Stimulated activated CD4-positive, alpha-beta T cell treated with anti-CD3 and anti-CD28 coated beads, Interleukin-2, amount 100 ng/mL, for 48 hours (primary cell): ENCODE results near the gene CFAP73.
A peak's percentile ranks its signal among the peaks of the same experiment; 100 is the strongest.
"Not testable (repeated sequence)": the region's sequence is repeated elsewhere in the genome, so short reads cannot be mapped to it uniquely, and the experiment has no call there.

Source experiments
- DNase-seq, 2 donors: peaks; one replicate each; pipeline ENCODE4 v3.0.0-alpha.2; 2020

CFAP73 gene

GRCh38 chr12:113196582-113196981 lies 47.1 kb downstream of the CFAP73 start:
- no peak for DNase-seq

GRCh38 chr12:113196990-113197389 lies 47.5 kb downstream of the CFAP73 start:
- DNase-seq: peak; percentile 36 to 39

DNA sequence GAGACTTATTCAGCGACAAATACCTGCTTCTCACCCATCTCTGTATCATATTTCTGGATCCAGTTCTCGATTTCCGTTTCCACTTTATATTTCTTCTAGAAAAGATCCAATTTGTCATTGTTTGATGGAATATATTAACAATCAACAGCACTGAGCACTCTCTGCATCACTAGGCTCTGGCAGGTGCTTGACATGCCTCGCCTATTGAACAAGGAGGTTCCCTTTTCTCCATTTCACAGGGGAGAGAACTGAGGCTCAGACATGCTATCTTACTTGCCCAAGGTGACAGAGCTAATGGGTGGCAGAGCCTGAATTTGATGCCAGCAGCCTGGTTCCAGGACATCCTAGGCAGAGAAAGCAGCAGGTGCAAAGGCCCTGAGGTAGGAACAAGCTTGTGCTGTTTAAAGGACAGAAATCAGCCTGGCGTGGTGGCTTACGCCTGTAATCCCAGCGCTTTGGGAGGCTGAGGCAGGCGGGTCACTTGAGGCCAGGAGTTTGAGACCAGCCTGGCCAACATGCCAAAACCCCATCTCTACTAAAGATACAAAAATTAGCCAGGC lies 48.1 kb downstream of the CFAP73 start:
- DNase-seq: no peak

DNA sequence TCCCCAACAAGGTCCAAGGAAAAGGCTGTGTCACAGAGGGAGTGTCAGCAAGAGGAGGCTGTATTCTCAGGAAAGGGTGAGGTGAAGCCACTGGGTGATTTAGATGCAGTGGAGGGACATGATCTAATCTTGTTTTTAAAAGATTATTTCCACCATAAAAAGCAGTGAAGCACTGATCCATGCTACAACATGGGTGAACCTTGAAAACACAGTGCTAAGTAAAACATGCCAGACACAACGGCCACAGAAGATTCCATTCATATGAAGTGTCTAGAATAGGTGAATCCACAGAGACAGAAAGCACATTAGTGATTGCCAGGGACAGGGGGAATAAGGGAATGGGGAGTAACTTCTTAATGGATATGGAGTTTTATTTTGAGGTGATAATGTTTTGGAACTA lies 48.8 kb downstream of the CFAP73 start:
- DNase-seq: no peak

GRCh38 chr12:113200021-113200797 lies 50.7 kb downstream of the CFAP73 start:
- DNase-seq: no peak

GRCh38 chr12:113201187-113202177 lies 52.0 kb downstream of the CFAP73 start:
- no peak for DNase-seq

GRCh38 chr12:113202300-113203075 lies 53.0 kb downstream of the CFAP73 start:
- DNase-seq: no peak

DNA sequence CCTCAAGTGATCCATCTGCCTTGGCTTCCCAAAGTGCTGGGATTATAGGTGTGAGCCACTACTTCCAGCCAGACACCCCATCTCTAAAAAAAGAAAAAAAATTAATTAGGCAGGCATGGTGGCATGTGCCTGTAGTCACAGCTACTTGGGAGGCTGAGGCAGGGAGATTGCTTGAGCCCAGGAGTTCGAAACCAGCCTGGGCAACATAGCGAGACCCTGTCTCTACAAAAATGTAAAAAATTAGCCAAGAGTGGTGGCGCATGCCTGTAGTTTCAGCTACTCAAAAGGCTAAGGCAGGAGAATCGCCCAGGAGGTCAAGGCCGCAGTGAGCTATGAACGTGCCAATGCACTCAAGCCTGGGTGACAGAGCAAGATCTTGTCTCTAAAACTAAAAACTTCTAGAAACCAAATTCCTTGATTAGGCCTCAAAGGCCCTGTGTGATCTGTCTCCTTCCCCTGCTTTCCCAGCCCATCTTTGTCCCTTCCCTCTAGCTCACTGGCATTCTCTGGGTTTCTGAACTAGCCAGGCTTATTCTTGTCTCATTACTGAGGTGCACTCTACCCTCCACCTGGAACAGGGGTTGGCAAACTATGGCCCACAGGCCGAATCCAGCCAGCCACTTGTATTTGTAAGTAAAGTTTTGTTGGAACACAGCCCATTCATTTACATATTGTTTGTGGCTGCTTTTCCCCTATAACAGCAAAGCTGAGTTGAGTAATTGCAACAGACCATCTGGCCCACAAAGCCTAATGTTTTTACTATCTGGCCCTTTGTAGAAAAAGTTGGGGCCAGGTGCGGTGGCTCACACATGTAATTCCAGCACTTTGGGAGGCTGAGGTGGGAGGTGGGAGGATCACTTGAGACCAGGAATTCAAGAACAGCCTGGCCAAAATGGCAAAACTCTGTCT lies 54.6 kb downstream of the CFAP73 start:
- DNase-seq: no peak

DNA sequence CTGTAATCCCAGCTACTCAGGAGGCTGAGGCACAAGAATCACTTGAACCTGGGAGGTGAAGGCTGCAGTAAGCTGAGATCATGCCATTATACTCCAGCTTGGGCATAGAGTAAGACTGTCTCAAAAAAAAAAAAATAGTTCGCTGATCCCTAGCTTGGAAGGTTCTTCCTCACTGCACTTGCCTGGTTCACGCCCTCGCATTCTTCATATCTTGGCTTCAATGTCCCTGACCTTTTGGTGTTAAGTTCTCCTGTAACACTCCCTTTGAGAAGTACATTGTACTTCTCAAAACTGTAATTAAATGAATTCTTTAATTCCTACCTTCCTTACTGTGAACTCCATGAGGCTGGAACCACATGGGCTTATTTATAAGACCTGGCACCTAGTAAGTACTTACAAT lies 55.3 kb downstream of the CFAP73 start:
- DNase-seq: no peak

DNA sequence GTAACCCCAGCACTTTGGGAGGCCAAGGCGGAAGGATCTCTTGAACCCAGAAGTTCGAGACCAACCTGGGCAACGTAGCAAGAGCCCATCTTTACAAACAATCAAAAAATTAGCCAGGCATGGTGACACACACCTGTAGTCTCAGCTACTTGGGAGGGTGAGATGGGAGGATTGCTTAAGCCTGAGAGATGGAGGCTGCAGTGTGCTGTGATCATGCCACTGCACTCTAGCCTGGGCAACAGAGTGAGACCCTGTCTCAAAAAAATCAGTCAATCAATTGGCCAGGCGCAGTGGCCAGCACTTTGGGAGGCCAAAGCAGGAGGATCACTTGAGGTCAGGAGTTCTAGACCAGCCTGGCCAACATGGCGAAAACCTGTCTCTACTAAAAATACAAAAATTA lies 57.3 kb downstream of the CFAP73 start:
- DNase-seq: not testable (repeated sequence)

GRCh38 chr12:113207613-113208040 lies 58.1 kb downstream of the CFAP73 start:
- no peak for DNase-seq

DNA sequence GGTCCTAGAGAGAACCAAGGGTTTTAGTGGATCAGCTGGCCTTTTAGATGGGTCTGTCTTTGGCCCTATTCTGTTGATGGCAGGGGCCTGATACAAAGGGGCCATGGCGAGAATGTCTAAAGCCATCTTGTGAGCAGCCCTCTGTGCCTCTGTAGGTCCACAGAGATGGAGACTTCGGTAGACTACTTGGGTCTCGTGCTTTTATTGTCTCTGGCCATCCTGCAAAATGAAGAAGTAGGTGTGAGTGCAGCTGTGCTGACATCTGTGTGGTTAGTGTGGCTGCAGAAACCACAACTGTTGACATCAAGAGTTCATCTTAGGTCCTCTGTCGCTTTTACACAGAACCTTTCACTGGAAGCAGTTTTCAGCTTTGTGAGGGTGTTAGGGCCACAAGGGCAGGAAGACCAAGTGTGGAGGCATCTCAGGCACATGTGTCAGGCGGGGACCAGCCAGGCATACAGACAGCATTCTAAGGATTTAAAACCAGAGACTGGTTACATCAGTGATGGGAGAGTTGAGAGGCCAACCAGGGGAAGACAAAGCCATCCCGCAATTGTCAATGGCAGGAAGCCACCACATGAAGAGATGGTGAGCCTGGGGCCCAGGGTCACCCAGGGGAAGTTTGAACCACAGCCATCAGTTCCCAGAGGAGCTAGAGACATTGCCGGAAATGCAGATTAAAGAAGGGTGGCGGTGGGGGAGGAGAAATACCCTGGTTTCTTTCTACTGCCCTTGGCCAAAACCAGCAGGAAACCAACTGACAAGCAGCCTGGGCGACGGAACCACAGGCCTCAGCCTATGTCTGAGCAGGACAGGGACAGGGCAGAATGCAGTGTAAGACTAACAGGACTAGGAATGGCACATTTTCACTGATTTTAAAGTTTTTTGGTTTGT lies 58.8 kb downstream of the CFAP73 start:
- peak; percentile 35 to 51 for DNase-seq
